ENCODE data around the gene UPF2.

DNA sequence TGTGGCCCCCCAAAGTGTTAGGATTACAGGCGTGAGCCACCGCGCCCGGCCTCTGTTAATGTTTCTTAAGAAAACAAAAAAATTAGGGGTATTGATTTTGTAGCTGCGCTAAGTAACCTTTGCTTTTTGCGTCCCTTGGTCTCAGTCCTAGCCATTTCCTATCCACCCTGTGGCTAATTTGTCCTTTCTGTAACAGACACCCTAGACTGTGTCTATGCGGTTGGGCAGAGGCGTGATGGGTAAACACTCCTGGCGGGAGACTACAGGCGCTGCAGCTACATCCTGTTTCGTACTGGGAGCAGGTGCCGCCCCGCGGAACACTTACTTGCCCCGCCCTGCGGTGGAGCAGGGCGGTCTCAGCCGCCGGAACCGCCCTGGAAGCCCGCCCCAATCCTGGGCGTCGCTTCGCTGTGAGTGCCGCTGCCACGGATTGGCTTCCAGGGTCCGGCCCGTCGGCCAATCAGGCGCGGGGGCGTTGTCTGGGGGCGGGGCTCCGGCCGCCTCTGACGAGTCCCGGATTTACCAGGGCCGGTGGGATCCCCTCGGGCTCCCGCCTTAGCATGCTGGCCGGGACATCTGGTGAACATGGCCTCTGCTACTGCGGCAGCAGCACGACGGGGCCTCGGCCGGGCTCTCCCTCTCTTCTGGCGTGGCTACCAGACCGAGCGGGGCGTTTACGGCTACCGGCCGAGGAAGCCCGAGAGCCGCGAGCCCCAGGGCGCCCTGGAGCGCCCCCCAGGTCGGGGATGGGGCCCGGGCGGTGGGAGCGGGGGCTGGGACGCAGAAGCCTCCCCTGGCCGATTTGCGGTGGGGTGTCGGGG, 26.1 kb upstream of the UPF2 start, which contains the start of gene DHTKD1:
- TF ChIP-seq, protein P1, sequence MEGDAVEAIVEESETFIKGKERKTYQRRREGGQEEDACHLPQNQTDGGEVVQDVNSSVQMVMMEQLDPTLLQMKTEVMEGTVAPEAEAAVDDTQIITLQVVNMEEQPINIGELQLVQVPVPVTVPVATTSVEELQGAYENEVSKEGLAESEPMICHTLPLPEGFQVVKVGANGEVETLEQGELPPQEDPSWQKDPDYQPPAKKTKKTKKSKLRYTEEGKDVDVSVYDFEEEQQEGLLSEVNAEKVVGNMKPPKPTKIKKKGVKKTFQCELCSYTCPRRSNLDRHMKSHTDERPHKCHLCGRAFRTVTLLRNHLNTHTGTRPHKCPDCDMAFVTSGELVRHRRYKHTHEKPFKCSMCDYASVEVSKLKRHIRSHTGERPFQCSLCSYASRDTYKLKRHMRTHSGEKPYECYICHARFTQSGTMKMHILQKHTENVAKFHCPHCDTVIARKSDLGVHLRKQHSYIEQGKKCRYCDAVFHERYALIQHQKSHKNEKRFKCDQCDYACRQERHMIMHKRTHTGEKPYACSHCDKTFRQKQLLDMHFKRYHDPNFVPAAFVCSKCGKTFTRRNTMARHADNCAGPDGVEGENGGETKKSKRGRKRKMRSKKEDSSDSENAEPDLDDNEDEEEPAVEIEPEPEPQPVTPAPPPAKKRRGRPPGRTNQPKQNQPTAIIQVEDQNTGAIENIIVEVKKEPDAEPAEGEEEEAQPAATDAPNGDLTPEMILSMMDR (IDR thresholded peaks at IDR 0.05), result peak in 5 of 6 experiments; percentile 35 to 71 (median 69)
- TF ChIP-seq POLR2A (IDR thresholded peaks at IDR 0.05), result peak in 3 of 4 donors; percentile 33 to 86 (median 85)
